ENCODE results near the gene TMEM161B.

The TMEM161B gene

DNA sequence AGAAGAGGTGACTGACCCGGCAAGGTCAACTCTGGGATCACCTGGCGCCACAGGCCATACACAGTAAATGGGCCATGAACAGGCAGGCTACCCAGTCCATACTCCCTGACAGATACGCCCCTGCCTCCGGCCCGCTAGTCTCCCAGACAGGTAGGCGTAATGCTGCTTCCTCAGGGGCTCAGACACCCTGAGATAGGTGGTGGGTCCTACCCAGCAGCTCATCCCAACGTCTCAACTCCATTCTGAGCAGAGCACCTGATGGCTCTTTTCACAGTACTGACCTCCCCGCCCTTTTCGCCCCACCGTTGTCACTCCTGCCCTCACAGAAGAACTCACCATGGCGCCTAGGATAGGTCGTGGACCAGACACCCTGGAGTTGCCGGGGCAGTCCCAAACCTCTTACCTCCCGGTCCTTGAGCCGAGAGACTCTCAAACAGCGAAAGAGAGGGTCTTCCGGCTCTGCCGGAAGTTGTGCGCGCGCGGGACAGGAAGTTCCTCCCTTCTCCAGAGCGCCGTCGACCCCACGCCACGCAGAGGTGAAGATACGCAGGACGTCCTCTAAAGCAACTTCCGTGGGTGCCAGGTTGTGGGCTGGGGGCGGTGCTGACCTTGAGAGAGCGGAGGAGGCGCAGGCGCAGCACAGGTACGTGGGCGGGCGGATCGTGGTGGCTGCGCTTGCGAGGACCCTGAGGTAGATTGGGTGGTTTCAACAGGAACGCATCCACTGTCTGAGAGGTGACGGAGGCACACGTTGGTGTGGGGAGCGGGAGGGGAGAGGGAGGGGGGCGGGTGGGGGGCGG is at the start of gene TMEM161B:
Gene TMEM161B, minus strand, starts transcription at position 461 of the 800 bp plus-strand sequence. Its CDS starts 122 bp downstream, at position 339.
- peaks cover 38% of the 10 kb centered on the region for H3K36me3 ChIP-seq (ENCODE audit: control insufficient read depth, insufficient read depth, low read length)
- H3K4me1 ChIP-seq (ENCODE audit: control insufficient read depth, insufficient read depth, low read length): peaks cover 15% of the 10 kb centered on the region; the same call in 1 of the 2 replicates
- no peaks in the 10 kb centered on the region for H3K27me3 ChIP-seq (ENCODE audit: control insufficient read depth, insufficient read depth, low read length)
- H3K4me3 ChIP-seq (ENCODE audit: low read depth, low read length): peak within 1 kb of the TSS; percentile 95
- peaks cover 11% of the 10 kb centered on the region for H3K9me3 ChIP-seq (ENCODE audit: control insufficient read depth, insufficient read depth, low read length)
- H3K9ac ChIP-seq (ENCODE audit: low read depth, low read length): peak within 1 kb of the TSS; percentile 62; the same call in 1 of the 2 replicates
- peak within 1 kb of the TSS; percentile 86 for H3K27ac ChIP-seq (ENCODE audit: low read depth, low read length)

DNA sequence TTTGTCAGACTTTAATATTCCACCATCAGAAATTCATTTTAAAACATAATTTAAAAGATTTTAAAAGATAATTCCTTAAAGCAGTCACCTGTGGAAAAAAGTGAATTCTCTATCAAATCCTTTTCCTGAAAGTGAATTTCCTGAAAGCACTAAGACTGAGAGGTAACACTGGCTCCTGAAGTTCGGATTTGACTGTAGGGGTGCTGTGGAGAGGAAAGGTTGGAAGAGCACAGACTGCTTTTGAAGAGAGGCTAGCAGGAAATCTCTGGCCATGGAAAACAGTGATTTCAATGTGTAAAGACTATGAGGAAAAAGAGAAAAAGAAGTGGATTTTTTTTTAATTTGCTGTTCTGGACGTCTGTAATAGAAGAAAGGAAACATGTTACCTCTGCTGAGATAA is 35.7 kb upstream of the TMEM161B start:
- Histone ChIP-seq H3K27me3 (ENCODE audit: control insufficient read depth, insufficient read depth, low read length) (no peaks in the 10 kb centered on the region), H3K4me3 (ENCODE audit: low read depth, low read length) (no peak overlapping the region), H3K36me3 (ENCODE audit: control insufficient read depth, insufficient read depth, low read length) (no peaks in the 10 kb centered on the region), H3K9me3 (ENCODE audit: control insufficient read depth, insufficient read depth, low read length) (no peaks in the 10 kb centered on the region), H3K27ac (ENCODE audit: low read depth, low read length) (no peak overlapping the region), H3K4me1 (ENCODE audit: control insufficient read depth, insufficient read depth, low read length) (peaks cover 11% of the 10 kb centered on the region), H3K9ac (ENCODE audit: low read depth, low read length) (no peak overlapping the region)

DNA sequence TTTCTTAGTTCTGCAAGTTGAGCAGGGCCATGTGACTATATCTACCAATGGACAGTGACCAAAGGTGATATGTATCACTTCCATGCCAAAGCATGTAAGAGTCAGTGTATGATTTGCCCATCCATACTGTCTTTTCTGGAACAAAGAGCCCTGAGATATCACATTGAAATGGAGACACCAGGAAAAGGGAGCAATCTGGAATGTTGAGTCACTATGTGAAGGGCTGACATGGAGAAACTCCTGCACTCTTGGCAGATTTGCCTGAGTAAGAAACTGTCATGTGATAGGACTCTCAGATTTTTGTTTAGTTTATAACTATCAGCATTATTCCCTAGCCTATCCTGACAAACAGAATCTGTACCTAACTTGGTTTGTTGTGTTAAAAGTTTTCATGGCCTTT is 29.8 kb upstream of the TMEM161B start:
- no peaks in the 10 kb centered on the region for H3K27me3 ChIP-seq (ENCODE audit: control insufficient read depth, insufficient read depth, low read length)
- no peaks in the 10 kb centered on the region for H3K4me1 ChIP-seq (ENCODE audit: control insufficient read depth, insufficient read depth, low read length)
- no peaks in the 10 kb centered on the region for H3K9me3 ChIP-seq (ENCODE audit: control insufficient read depth, insufficient read depth, low read length)
- H3K9ac ChIP-seq (ENCODE audit: low read depth, low read length): no peak overlapping the region
- H3K27ac ChIP-seq (ENCODE audit: low read depth, low read length): no peak overlapping the region
- no peaks in the 10 kb centered on the region for H3K36me3 ChIP-seq (ENCODE audit: control insufficient read depth, insufficient read depth, low read length)
- no peak overlapping the region for H3K4me3 ChIP-seq (ENCODE audit: low read depth, low read length)

DNA sequence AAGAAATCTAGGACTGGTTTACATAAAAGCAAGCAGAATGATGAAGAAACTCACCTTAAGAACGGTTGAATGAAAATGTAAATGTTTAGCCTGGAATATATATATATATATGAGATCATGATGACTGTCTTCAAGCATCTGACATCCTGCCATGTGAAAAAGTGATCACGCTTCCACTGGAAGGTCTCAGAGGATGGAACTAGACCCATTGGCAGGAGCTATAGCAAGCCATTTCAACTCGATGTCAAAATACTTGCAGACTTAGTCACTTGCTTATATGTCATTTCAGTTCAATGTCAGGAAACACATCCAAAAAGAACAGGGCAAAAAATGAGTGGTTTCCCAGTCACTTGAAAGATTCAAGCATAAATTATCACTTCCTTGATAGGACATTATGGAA is 22.2 kb upstream of the TMEM161B start:
- no peak overlapping the region for H3K4me3 ChIP-seq (ENCODE audit: low read depth, low read length)
- H3K4me1 ChIP-seq (ENCODE audit: control insufficient read depth, insufficient read depth, low read length): peaks cover 6% of the 10 kb centered on the region; the same call in 1 of the 2 replicates
- H3K27me3 ChIP-seq (ENCODE audit: control insufficient read depth, insufficient read depth, low read length): no peaks in the 10 kb centered on the region
- peaks cover 4% of the 10 kb centered on the region; the same call in 1 of the 2 replicates for H3K36me3 ChIP-seq (ENCODE audit: control insufficient read depth, insufficient read depth, low read length)
- no peaks in the 10 kb centered on the region for H3K9me3 ChIP-seq (ENCODE audit: control insufficient read depth, insufficient read depth, low read length)
- no peak overlapping the region for H3K27ac ChIP-seq (ENCODE audit: low read depth, low read length)
- H3K9ac ChIP-seq (ENCODE audit: low read depth, low read length): no peak overlapping the region

DNA sequence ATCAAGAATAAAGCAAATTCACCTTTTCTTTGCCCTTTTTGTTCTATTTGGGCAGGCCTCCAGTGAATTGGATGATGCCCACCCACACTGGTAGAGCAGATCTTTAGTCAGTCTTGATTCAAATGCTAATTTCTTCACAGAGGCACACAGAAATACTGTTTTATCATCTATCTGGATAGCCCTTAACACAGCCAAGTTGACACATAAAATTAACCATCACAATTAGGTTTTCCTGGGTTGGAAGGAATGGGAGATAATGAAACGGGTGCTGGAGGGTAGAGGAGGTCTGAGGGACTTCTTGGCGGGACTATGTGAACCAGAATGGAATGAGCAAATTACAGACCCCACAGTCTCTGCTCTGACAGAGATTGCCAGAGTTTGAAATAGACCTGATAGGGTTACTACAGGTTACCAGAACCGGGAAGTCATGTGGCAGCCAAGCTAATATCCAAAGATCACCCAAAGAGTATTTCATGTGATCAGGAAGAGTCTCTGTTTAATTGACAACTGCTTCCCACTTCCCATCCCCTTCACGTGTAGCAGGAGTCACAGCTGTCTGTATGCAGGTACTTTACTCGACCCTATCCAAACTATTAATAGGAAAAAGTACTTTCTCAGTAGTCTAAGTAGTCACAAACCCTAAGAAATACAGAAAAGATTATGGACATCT is 20.0 kb upstream of the TMEM161B start:
- Histone ChIP-seq H3K36me3 (ENCODE audit: control insufficient read depth, insufficient read depth, low read length) (peaks cover 9% of the 10 kb centered on the region), H3K9ac (ENCODE audit: low read depth, low read length) (no peak overlapping the region), H3K9me3 (ENCODE audit: control insufficient read depth, insufficient read depth, low read length) (no peaks in the 10 kb centered on the region), H3K4me1 (ENCODE audit: control insufficient read depth, insufficient read depth, low read length) (peaks cover 6% of the 10 kb centered on the region; the same call in 1 of the 2 replicates), H3K27ac (ENCODE audit: low read depth, low read length) (no peak overlapping the region), H3K27me3 (ENCODE audit: control insufficient read depth, insufficient read depth, low read length) (no peaks in the 10 kb centered on the region), H3K4me3 (ENCODE audit: low read depth, low read length) (no peak overlapping the region)

DNA sequence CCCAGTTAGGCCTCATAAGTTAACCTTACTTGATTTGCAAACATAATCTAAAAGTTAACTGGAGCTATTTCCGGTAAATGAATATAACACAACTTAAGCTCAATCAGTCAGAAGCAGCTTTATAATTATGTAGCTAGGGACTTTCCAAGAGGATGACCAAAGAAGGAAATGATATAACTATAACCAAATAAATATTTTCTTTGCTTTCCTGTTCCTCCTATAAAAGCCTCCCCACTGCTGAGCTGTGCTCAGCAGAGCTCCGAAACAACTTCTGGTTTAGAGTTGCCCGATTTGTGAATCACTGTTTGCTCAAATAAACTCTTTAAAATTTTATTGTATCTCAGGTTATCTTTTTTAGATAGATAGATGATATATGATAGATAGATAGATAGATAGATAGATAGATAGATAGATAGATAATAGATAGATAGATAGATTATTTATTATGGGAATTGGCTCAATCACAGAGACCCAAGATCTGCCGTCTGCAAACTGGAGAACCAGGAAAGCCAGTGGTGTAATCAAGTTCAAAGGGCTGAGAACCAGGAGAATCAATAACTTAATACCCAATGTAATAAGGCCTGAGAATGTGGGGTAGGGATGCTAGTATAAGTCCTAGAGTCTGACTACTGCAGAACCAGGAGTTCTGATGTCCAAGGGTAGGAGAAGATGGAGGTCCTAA is 19.3 kb upstream of the TMEM161B start:
- no peak overlapping the region for H3K27ac ChIP-seq (ENCODE audit: low read depth, low read length)
- H3K36me3 ChIP-seq (ENCODE audit: control insufficient read depth, insufficient read depth, low read length): peaks cover 13% of the 10 kb centered on the region
- no peak overlapping the region for H3K4me3 ChIP-seq (ENCODE audit: low read depth, low read length)
- H3K4me1 ChIP-seq (ENCODE audit: control insufficient read depth, insufficient read depth, low read length): peaks cover 6% of the 10 kb centered on the region; the same call in 1 of the 2 replicates
- H3K9ac ChIP-seq (ENCODE audit: low read depth, low read length): no peak overlapping the region
- H3K27me3 ChIP-seq (ENCODE audit: control insufficient read depth, insufficient read depth, low read length): no peaks in the 10 kb centered on the region
- no peaks in the 10 kb centered on the region for H3K9me3 ChIP-seq (ENCODE audit: control insufficient read depth, insufficient read depth, low read length)

DNA sequence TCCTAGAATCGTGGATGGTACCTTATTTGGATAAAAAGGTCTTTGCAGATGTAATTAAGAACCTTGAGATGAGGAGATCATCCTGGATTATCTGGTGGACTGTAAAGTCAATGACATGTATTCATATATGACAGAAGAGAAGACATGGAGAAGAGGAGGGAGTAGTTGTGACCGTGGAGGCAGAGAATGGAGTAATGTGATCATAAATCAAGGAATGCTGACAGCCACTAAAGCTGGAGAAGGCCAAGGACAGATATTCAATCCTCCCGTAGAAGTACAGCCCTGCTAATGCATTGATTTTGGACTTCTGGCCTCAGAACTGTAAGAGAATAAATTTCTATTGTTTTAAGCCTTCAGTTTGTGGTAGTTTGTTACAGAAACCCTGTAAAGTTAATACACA is 18.7 kb upstream of the TMEM161B start:
- Histone ChIP-seq H3K27me3 (ENCODE audit: control insufficient read depth, insufficient read depth, low read length) (no peaks in the 10 kb centered on the region), H3K4me1 (ENCODE audit: control insufficient read depth, insufficient read depth, low read length) (peaks cover 6% of the 10 kb centered on the region; the same call in 1 of the 2 replicates), H3K36me3 (ENCODE audit: control insufficient read depth, insufficient read depth, low read length) (peaks cover 18% of the 10 kb centered on the region), H3K9ac (ENCODE audit: low read depth, low read length) (no peak overlapping the region), H3K4me3 (ENCODE audit: low read depth, low read length) (no peak overlapping the region), H3K9me3 (ENCODE audit: control insufficient read depth, insufficient read depth, low read length) (no peaks in the 10 kb centered on the region), H3K27ac (ENCODE audit: low read depth, low read length) (no peak overlapping the region)

DNA sequence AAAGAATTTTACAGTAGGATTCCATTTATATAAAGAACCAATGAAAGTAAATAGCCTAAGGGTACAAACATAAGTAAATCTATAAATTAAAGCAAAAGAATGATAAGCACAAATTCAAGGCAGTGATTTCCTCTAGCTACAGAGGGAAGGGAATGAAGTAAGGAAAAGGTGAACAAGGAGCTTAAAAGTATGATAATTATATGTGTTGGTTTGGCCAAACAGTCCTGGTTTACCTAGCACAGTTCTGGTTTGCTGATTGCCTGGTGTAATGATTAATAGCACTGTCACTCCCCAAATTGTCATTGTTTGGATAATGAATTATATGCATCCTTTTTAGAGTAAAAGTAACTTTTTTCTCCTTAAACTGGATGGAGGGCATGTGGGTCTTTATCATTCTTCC is 15.0 kb upstream of the TMEM161B start:
- Histone ChIP-seq H3K36me3 (ENCODE audit: control insufficient read depth, insufficient read depth, low read length) (peaks cover 18% of the 10 kb centered on the region), H3K27me3 (ENCODE audit: control insufficient read depth, insufficient read depth, low read length) (no peaks in the 10 kb centered on the region), H3K27ac (ENCODE audit: low read depth, low read length) (no peak overlapping the region), H3K9ac (ENCODE audit: low read depth, low read length) (no peak overlapping the region), H3K4me3 (ENCODE audit: low read depth, low read length) (no peak overlapping the region), H3K9me3 (ENCODE audit: control insufficient read depth, insufficient read depth, low read length) (no peaks in the 10 kb centered on the region), H3K4me1 (ENCODE audit: control insufficient read depth, insufficient read depth, low read length) (peaks cover 6% of the 10 kb centered on the region; the same call in 1 of the 2 replicates)

DNA sequence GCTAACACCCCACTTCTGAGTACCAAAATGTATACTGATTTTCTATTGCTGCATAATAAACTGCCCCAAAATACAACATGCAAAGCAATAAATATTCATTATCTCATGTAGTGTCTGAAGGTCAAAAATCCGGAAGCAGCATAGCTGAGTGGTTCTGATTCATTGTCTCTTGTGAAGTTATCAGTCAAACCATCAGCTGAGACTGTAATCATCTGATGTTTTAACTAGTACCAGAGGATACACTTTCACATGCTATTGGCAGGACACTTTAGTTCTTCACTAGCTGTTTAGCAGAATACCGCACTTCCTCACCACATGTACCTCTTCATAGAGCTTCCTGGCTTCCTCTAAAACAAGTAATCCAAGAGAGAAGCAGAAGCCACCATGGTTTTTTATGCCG is 12.7 kb upstream of the TMEM161B start:
- Histone ChIP-seq H3K4me3 (ENCODE audit: low read depth, low read length) (no peak overlapping the region), H3K4me1 (ENCODE audit: control insufficient read depth, insufficient read depth, low read length) (no peaks in the 10 kb centered on the region), H3K9ac (ENCODE audit: low read depth, low read length) (no peak overlapping the region), H3K27ac (ENCODE audit: low read depth, low read length) (no peak overlapping the region), H3K27me3 (ENCODE audit: control insufficient read depth, insufficient read depth, low read length) (no peaks in the 10 kb centered on the region), H3K9me3 (ENCODE audit: control insufficient read depth, insufficient read depth, low read length) (no peaks in the 10 kb centered on the region), H3K36me3 (ENCODE audit: control insufficient read depth, insufficient read depth, low read length) (peaks cover 30% of the 10 kb centered on the region)

DNA sequence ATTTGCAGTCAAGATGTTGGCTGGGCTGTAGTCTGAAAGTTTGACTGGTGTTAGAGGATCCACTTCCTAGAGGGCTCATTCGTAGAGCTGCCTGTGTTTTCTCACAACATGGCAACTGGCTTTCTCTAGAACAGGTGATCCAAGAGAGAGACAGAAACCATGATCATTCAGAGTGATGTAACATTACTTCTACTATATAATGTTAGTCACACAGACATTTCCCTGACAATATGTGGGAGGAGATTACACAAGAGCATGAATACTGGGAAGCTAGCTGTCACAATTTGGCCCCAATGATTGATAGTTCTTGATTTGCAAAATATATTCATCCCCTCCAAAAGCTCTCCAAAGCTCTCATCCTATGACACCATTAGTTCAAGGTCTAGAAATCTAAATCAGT is 10.9 kb upstream of the TMEM161B start:
- H3K27ac ChIP-seq (ENCODE audit: low read depth, low read length): no peak overlapping the region
- H3K36me3 ChIP-seq (ENCODE audit: control insufficient read depth, insufficient read depth, low read length): peaks cover 47% of the 10 kb centered on the region
- H3K4me1 ChIP-seq (ENCODE audit: control insufficient read depth, insufficient read depth, low read length): no peaks in the 10 kb centered on the region
- no peaks in the 10 kb centered on the region for H3K27me3 ChIP-seq (ENCODE audit: control insufficient read depth, insufficient read depth, low read length)
- H3K9me3 ChIP-seq (ENCODE audit: control insufficient read depth, insufficient read depth, low read length): no peaks in the 10 kb centered on the region
- no peak overlapping the region for H3K4me3 ChIP-seq (ENCODE audit: low read depth, low read length)
- H3K9ac ChIP-seq (ENCODE audit: low read depth, low read length): no peak overlapping the region

DNA sequence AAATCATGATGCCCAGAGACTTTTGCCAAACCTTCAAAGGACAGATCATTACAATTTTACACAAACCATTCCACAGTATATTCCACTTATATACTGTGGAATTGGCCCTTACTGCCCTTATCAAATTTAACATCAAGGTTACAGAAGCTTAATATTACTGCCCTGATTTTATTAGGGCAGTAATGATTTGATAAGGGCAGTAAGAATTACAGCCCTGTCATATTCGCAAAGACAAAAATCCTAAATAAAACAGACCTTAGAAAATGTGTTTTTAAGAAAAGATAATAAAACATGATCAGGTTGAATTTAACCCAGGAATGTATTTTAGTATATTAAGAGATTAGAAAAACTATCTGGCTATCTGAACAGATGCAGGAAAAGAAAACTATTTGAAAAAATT is 7.7 kb upstream of the TMEM161B start:
- Histone ChIP-seq H3K27ac (ENCODE audit: low read depth, low read length) (no peak overlapping the region), H3K27me3 (ENCODE audit: control insufficient read depth, insufficient read depth, low read length) (no peaks in the 10 kb centered on the region), H3K9ac (ENCODE audit: low read depth, low read length) (no peak overlapping the region), H3K4me3 (ENCODE audit: low read depth, low read length) (no peak overlapping the region), H3K9me3 (ENCODE audit: control insufficient read depth, insufficient read depth, low read length) (no peaks in the 10 kb centered on the region), H3K4me1 (ENCODE audit: control insufficient read depth, insufficient read depth, low read length) (no peaks in the 10 kb centered on the region), H3K36me3 (ENCODE audit: control insufficient read depth, insufficient read depth, low read length) (peaks cover 61% of the 10 kb centered on the region)

Data from HUES48 (cell line).